ENCODE measurements around the gene DAGLA.

DNA sequence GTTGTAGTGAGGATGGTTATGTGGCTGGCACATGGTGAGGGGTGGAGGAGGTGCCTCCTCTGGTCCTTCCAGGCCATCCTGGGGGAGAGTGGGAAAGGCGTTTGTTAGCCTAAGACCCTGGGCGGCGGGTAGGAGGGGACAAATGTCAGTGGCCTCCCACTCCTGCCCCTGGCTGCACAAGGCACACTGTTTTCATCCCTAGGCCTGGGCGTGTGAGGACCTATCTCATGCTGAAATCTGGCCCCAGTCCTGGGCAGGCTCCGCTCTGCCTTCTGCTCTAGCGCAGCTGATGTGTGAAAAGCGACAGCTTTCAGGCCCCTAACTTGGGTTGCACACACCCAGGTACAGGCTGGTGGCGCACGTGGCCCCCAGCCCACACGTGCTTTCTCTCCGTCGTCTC is 32.1 kb downstream of the DAGLA start:
- no peak for TF ChIP-seq ZNF274 (IDR thresholded peaks at IDR 0.05; ENCODE audit: low read depth, low read length)
- TF ChIP-seq YY1 (IDR thresholded peaks at IDR 0.05; ENCODE audit: insufficient read depth, insufficient read length) = no peak

Measured in NT2/D1 (cell line).